Measurements from ENCODE around the gene PLA2G5. TPM values are rescaled to one million over a fixed set of nuclear protein-coding genes. Genes with fewer than 3 reads are reported as not detected.

The PLA2G5 gene
- total RNA-seq, 2 experiments from 2014 or later, result not detected

GRCh38 chr1:20100632-20101355 lies 30.8 kb downstream of the PLA2G5 start:
- peak; percentile 39 for DNase-seq
- H3K4me3 Mint-ChIP-seq, result no peak overlapping the region
- no peak overlapping the region for H3K27ac Mint-ChIP-seq
- ATAC-seq, result peak; percentile 84
- TF ChIP-seq CTCF (IDR thresholded peaks at IDR 0.05), result peak; percentile 64
- no peaks in the 10 kb centered on the region for H3K4me1 Mint-ChIP-seq (ENCODE audit: low read depth)
- peaks cover 7% of the 10 kb centered on the region for H3K27me3 Mint-ChIP-seq
- H3K36me3 Mint-ChIP-seq (ENCODE audit: low read depth), result no peaks in the 10 kb centered on the region
- intact Hi-C loops (cut with micrococcal nuclease), result loop anchor here (5.0 kb wide), 1 partner anchor 52 kb away; no protein-coding TSS in a partner anchor
- ChIA-PET CTCF (interaction anchor here (0.7 to 1.4 kb wide), 4 partner anchors 10 to 183 kb away, joined by 3 to 5 read pairs (median 4); no protein-coding TSS in a partner anchor), POLR2A (no interaction called here)
- no peaks in the 10 kb centered on the region for H3K9me3 Mint-ChIP-seq

- Mint-ChIP-seq H3K4me3 (no peak overlapping the region), H3K27me3 (peaks cover 7% of the 10 kb centered on the region), H3K4me1 (ENCODE audit: low read depth) (no peaks in the 10 kb centered on the region), H3K36me3 (ENCODE audit: low read depth) (no peaks in the 10 kb centered on the region), H3K27ac (no peak overlapping the region), H3K9me3 (no peaks in the 10 kb centered on the region)
- POLR2A ChIA-PET, result interaction anchor here (1.6 kb wide), 1 partner anchor 11 kb away, joined by 4 read pairs; no protein-coding TSS in a partner anchor
- CTCF ChIA-PET, result no interaction called here
- no peak for TF ChIP-seq CTCF (IDR thresholded peaks at IDR 0.05)
- DNase-seq, result no peak
- ATAC-seq, result no peak
- intact Hi-C loops (cut with micrococcal nuclease), result loop anchor here (5.0 kb wide), 1 partner anchor 49 kb away; no protein-coding TSS in a partner anchor
Measured at GRCh38 chr1:20102875-20103274, 32.9 kb downstream of the PLA2G5 start.

GRCh38 chr1:20105856-20106255 lies 35.9 kb downstream of the PLA2G5 start:
- peaks cover 14% of the 10 kb centered on the region for H3K27me3 Mint-ChIP-seq
- no peak for DNase-seq
- H3K4me1 Mint-ChIP-seq (ENCODE audit: low read depth), result no peaks in the 10 kb centered on the region
- ChIA-PET POLR2A (no interaction called here), CTCF (no interaction called here)
- intact Hi-C loops (cut with micrococcal nuclease), result no loop called here
- no peak for ATAC-seq
- H3K27ac Mint-ChIP-seq, result no peak overlapping the region
- H3K9me3 Mint-ChIP-seq, result no peaks in the 10 kb centered on the region
- H3K36me3 Mint-ChIP-seq (ENCODE audit: low read depth), result no peaks in the 10 kb centered on the region
- H3K4me3 Mint-ChIP-seq, result no peak overlapping the region
- TF ChIP-seq CTCF (IDR thresholded peaks at IDR 0.05), result no peak

- H3K4me1 Mint-ChIP-seq (ENCODE audit: low read depth), result no peaks in the 10 kb centered on the region
- peaks cover 14% of the 10 kb centered on the region for H3K27me3 Mint-ChIP-seq
- CTCF ChIA-PET, result no interaction called here
Measured at GRCh38 chr1:20107351-20107750, 37.4 kb downstream of the PLA2G5 start.

More at GRCh38 chr1:20107351-20107750, 37.4 kb downstream of the PLA2G5 start:
- no peak overlapping the region for H3K27ac Mint-ChIP-seq
- H3K9me3 Mint-ChIP-seq, result no peaks in the 10 kb centered on the region
- DNase-seq (no peak), ATAC-seq (no peak)
- no peaks in the 10 kb centered on the region for H3K36me3 Mint-ChIP-seq (ENCODE audit: low read depth)
- POLR2A ChIA-PET, result no interaction called here
- intact Hi-C loops (cut with micrococcal nuclease), result no loop called here
- TF ChIP-seq CTCF (IDR thresholded peaks at IDR 0.05), result no peak
- no peak overlapping the region for H3K4me3 Mint-ChIP-seq

Measured in activated CD8-positive, alpha-beta T cell treated with anti-CD3 and anti-CD28 coated beads for 36 hours (primary cell).